GM06990 (cell line): ENCODE measurements around the gene CYP51A1.
"Not testable (repeated sequence)": the region's sequence is repeated elsewhere in the genome, so short reads cannot be mapped to it uniquely, and the experiment has no call there.

ENCODE experiments used
- DNase-seq: peaks from one replicate; pipeline ENCODE4 v3.0.0-alpha.2; 2011; ENCODE audit not compliant: insufficient read length; ENCODE audit errors: extremely low read depth
- H3K27me3 ChIP-seq: replicated peaks from 2 replicates; pipeline ENCODE4 v1.6.0; 2011; ENCODE audit warnings: low read length; ENCODE audit not compliant: control insufficient read depth, insufficient read depth
- H3K36me3 ChIP-seq: 2 replicates; pipeline ENCODE4 v1.5.1; 2011; ENCODE audit warnings: low read length; ENCODE audit not compliant: control insufficient read depth, insufficient read depth
- H3K4me3 ChIP-seq: replicated peaks from 2 replicates; pipeline ENCODE4 v1.5.1; 2011; ENCODE audit warnings: low read depth, mild to moderate bottlenecking, control low read depth, low read length
- TF ChIP-seq, protein P1 (sequence below): IDR thresholded peaks from 2 replicates; pipeline ENCODE4 v1.5.1; 2011; ENCODE audit warnings: low read length, control low read depth, mild to moderate bottlenecking, inconsistent platforms; ENCODE audit not compliant: insufficient read depth, poor library complexity, severe bottlenecking

The CYP51A1 gene

DNA sequence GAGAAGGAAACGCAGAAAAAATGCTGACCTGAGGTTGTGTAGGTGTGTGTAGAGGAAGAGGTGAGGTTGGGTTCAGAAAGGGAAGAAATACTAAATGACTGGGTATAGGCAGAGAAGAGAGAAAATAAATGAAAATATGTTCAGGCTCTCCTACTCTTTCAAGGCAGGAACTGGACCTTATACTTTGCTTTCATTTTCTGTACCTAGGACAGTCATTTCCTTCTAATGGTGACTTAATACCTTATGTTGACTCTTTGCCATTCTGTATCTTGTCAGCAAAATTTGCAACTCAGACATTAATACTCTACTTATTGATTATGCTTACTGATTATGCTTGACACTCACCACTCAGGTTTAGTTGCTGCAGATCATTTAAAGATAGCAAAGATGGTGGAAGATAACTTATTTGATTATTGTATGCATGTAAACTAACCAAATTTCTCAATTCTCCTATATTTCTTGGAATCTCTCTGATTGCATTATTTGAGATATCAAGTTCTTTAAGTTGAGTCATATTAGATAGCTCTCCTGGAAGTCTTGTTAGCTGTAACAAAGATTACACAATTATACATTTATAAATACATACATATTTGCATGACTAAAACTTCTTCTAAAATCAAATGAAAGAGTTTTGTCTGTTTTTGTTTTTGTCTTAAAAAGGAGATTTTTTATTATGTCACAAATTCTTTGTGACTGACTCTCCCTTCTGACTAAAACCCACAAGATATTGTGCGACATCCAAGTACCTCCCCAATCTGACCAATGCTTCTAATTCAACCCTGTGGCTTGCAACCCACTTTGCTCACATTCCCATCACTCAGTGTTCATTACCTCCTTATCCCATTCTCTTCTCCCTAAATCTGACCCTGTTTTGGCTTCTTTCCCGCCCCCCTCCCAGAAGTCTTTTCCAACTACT, 24.6 kb upstream of the CYP51A1 start:
- Histone ChIP-seq H3K36me3 (no peaks in the 10 kb centered on the region), H3K4me3 (no peak overlapping the region), H3K27me3 (no peaks in the 10 kb centered on the region)
- DNase-seq, result no peak
- TF ChIP-seq, protein P1, sequence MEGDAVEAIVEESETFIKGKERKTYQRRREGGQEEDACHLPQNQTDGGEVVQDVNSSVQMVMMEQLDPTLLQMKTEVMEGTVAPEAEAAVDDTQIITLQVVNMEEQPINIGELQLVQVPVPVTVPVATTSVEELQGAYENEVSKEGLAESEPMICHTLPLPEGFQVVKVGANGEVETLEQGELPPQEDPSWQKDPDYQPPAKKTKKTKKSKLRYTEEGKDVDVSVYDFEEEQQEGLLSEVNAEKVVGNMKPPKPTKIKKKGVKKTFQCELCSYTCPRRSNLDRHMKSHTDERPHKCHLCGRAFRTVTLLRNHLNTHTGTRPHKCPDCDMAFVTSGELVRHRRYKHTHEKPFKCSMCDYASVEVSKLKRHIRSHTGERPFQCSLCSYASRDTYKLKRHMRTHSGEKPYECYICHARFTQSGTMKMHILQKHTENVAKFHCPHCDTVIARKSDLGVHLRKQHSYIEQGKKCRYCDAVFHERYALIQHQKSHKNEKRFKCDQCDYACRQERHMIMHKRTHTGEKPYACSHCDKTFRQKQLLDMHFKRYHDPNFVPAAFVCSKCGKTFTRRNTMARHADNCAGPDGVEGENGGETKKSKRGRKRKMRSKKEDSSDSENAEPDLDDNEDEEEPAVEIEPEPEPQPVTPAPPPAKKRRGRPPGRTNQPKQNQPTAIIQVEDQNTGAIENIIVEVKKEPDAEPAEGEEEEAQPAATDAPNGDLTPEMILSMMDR, result no peak

DNA sequence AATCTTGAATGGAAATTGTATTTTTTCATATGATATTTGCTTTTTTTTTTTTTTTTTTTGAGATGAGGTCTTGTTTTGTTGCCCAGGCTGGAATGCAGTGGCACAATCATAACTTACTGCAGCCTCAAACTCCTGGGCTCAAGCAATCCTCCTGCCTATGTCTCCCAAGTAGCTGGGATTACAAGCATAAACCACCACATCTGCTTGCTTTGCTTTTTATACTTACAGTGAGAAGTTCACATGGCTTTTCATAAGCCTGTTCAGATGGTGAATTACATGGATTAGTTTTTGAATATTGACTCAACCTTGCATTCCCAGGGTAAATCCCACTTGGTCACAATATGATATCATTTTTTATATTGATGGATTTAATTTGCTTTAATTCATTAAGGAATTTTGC, 22.7 kb upstream of the CYP51A1 start:
- TF ChIP-seq, protein P1, result no peak
- Histone ChIP-seq H3K4me3 (no peak overlapping the region), H3K36me3 (no peaks in the 10 kb centered on the region), H3K27me3 (no peaks in the 10 kb centered on the region)
- DNase-seq, result no peak

DNA sequence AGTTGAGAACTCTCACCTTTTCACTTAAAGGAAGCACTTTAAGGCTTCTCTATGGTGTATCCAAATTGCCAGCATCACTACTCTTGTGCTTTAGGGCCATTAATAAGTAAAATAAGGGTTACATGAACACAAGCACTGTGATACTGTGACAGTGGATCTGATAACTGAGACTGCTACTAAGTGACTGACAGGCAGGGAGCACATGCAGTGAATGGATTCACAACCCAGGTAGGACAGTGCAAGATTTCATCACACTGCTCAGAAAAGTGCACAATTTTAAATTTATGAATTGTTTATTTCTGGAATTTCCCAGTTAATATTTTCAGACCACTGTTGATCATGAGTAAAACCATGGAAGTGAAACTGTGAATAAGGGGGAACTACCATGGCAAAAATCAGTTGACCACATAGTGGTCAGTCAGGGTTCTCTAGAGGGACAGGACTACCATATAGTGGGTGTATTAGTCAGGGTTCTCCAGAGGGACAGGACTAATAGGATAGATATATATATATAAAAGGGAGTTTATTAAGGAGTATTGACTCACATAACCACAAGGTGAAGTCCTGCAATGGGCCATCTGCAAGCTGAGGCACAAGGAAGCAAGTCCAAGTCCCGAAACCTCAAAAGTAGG, 20.9 kb upstream of the CYP51A1 start:
- no peak overlapping the region for H3K4me3 ChIP-seq
- DNase-seq, result no peak
- no peaks in the 10 kb centered on the region for H3K27me3 ChIP-seq
- TF ChIP-seq, protein P1, result no peak
- no peaks in the 10 kb centered on the region for H3K36me3 ChIP-seq

DNA sequence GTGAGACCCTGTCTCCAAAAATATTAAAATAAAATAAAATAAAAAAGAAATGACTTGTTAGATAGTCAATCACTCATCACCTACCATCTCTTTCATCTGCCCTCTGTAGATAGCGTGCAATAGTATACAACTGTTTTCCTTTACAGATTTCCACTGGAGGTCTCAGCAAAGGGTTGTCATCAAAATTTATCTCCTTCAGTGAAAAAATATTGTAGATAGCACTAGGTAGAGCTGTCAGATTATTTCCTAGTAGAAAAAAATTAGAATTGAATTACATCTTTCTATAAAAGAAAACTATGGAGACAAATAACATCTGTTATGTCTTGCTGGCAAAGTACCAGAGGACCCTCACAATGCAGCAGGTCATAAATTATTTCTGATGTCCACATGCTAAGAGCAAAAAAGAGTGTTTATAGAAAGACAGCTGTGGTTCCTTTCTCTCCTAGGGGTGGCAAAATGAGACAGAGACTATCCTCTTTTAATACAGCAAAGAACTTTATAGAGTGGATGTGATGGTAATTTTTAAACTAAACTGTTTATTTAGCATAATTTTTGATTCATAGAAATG, 16.3 kb upstream of the CYP51A1 start:
- Histone ChIP-seq H3K4me3 (no peak overlapping the region), H3K36me3 (no peaks in the 10 kb centered on the region), H3K27me3 (no peaks in the 10 kb centered on the region)
- DNase-seq, result no peak
- TF ChIP-seq, protein P1, result no peak

DNA sequence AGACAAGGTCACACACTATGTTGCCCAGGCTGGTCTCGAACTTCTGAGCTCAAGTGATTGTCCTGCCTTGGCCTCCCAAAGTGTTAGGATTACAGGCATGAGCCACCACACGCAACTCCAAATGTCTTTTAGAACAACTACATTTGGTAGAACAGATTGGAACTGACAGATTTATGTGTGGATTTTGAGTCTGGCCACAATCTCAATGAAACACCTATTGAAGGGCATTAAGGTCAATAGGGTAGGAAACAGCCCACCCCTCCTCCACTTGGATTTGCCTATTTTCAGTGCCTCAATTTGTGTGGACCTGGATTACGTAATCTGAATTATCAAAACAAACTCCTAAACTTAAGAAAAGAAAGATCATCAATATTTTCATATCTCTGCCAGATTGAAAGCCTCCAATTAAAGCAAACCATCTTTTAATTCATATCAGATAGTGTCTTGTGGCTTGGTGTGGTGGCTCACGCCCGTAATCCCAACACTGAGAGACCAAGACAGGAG, 15.5 kb upstream of the CYP51A1 start:
- no peaks in the 10 kb centered on the region for H3K27me3 ChIP-seq
- DNase-seq, result no peak
- H3K36me3 ChIP-seq, result no peaks in the 10 kb centered on the region
- TF ChIP-seq, protein P1, result no peak
- H3K4me3 ChIP-seq, result no peak overlapping the region

DNA sequence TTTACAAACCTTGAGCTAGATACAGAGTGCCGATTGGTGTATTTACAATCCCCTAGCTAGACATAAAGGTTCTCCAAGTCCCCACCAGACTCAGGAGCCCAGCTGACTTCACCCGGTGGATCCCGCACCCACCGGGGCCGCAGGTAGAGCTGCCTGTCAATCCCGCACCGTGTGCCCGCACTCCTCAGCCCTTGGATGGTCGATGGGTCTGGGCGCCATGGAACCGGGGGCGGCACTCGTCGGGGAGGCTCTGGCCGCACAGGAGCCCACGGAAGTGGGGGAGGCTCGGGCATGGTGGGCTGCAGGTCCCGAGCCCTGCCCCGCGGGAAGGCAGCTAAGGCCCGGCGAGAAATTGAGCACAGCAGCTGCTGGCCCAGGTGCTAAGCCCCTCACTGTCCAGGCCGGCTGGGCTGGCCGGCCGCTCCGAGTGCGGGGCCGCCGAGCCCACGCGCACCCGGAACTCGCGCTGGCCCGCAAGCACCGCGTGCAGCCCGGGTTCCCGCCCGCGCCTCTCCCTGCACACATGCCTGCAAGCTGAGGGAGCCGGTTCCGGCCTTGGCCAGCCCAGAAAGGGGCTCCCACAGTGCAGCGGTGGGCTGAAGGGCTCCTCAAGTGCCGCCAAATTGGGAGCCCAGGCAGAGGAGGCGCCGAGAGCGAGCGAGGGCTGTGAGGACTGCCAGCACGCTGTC, 9.1 kb upstream of the CYP51A1 start:
- not testable (repeated sequence) for H3K27me3 ChIP-seq, H3K36me3 ChIP-seq, H3K4me3 ChIP-seq, DNase-seq

DNA sequence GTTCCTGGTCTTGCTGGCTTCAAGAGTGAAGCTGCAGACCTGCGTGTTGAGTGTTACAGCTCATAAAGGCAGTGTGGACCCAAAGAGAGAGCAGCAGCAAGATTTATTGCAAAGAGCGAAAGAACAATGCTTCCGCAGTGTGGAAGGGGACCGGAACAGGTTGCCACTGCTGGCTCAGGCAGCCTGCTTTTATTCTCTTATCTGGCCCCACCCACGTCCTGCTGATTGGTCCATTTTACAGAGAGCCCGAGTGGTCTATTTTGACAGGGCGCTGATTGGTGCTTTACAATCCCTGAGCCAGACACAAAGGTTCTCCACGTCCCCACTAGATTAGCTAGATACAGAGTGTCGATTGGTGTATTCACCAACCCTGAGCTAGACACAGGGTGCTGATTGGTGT, 8.5 kb upstream of the CYP51A1 start:
- not testable (repeated sequence) for H3K36me3 ChIP-seq, H3K27me3 ChIP-seq, DNase-seq, H3K4me3 ChIP-seq
